Ramos (cell line): Measurements from ENCODE around the gene INO80B.
"Not testable (repeated sequence)": the region's sequence is repeated elsewhere in the genome, so short reads cannot be mapped to it uniquely, and the experiment has no call there.

Experiments used
- in situ Hi-C: fragments of 300-500 bp; cut with MboI; formaldehyde crosslinking; loops from one replicate; pipeline ENCODE4 v1.14.3; 2022; ENCODE audit warnings: low sequenced_read_pairs; ENCODE audit not compliant: unreplicated experiment

The INO80B gene

DNA sequence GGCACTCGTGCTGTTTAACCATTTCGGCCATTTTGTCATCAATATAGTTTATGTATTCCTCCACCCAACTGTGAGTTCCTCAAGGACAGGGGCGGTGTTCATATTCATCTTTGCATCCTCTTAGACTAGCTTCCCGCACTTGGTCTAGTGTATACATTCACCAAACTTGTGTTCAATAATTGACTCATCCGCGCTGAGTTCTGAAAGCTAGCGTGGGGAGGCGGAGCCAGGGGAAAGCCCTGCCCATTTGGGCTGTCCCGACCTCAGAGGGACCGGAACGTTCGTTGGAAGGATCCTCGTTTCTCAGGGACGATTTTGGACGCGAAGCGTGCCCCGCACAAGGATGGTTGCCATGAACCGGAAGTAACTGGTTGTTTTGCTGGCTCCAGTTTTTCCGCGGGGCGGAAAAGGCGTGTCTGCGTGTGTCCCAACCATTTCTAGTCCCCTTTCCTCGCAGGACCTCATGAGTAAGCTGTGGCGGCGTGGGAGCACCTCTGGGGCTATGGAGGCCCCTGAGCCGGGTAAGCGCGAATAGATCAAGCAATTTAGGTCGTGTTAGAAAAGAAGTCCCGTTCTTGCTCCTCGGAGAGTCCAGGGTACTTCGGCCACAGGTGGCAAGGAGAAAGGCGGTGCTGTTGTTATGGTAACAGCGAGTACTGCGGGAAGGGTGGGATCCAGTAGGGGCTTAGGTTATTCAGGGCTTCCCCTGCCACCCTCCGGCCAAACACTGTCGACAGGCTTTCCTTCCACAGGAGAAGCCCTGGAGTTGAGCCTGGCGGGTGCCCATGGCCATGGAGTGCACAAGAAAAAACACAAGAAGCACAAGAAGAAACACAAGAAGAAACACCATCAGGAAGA is at the start of gene INO80B:
INO80B (plus strand) TSS at position 434 of the 858 bp plus-strand sequence; CDS start at position 464, 30 bp downstream.
- in situ Hi-C loops: no loop called here

DNA sequence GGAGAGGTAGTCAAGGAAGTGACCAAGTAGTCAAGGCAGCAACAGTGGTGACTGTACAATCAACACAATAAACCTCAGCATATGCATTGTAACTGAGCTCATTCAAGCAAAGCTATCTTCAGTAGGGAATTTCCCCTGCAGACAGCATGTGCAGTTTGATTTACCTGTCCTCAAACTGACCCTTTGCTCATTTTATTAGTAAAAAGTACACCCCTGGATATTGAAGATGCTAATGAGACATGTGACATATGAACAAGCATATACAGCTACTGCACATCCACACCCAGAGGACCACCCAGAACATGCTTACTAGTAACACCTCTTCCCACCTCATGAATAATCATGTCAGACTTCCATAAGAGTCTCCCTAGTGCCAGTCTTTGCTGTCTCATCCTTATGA is 48.9 kb upstream of the INO80B start:
- in situ Hi-C loops: no loop called here

DNA sequence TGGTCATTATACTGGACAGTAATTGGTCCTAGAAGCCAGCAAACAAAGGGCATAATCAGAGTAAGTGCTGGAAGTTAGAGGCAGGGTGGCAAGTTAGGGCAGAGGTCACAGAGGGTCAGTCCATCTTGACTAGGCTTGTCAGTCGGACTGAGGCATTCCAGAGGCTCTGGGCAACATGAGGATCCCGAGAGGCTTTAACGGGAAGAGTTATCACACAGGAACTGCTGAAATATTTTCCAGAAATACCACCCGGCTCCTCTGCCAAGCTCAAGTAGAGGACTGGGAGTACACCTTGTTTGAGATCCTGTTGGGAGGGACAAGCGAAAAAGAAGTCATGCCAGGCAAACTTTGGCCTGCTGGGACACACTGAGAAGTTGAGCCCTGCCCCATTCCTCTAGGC is 47.2 kb upstream of the INO80B start:
- in situ Hi-C loops: no loop called here

DNA sequence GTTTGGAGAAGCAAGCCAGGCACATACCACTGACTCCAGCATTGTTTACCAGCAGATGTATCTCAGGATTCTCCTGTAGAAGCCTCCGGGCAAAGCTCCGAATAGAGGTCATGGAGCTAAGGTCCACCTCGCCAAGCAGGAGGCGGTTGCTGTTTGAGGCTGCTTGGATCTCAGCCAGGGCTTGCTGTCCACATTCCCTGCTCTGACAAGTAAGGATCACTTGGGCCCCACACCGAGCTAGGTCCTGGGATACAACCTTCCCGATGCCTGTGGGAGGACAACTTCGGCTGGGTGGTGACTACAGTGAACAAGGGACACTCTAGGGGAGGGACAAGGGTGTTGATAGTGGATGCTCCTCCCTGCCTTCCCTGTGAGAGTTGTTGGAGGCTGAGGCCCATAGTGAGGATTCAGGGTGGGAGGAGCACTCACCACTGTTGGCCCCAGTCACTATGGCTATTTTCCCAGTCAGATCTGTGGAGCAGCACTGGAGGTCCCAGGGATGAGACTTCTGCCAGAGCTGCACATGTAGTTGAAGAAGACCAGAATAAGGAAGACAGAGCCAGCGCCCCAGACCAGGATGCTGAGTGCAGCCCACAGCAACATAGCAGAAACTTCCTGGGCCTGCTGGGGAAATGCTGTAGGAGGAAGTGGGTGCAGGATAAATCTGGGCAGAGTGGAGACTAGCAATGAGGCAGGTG is 41.7 kb upstream of the INO80B start:
- in situ Hi-C loops: no loop called here

DNA sequence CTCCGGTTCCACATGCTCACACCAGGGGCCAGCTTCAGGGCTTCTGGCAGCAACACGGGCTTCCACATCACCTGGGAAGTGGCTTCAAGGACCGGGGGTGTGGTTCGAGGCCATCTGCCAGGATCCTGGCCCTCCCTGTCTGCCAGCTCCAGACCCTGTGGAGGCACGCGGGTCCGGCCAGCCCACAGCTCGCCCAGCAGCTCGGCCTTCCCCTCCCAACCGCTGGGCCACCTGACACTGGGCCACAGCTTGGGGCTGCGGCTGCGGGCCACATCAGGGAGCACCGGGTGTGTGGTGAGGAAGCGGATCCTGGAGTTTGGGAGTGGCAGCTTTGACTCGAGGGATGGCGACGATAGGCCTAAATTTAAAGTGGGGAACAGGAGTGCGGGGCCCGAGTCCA is 40.4 kb upstream of the INO80B start:
- in situ Hi-C loops: no loop called here

DNA sequence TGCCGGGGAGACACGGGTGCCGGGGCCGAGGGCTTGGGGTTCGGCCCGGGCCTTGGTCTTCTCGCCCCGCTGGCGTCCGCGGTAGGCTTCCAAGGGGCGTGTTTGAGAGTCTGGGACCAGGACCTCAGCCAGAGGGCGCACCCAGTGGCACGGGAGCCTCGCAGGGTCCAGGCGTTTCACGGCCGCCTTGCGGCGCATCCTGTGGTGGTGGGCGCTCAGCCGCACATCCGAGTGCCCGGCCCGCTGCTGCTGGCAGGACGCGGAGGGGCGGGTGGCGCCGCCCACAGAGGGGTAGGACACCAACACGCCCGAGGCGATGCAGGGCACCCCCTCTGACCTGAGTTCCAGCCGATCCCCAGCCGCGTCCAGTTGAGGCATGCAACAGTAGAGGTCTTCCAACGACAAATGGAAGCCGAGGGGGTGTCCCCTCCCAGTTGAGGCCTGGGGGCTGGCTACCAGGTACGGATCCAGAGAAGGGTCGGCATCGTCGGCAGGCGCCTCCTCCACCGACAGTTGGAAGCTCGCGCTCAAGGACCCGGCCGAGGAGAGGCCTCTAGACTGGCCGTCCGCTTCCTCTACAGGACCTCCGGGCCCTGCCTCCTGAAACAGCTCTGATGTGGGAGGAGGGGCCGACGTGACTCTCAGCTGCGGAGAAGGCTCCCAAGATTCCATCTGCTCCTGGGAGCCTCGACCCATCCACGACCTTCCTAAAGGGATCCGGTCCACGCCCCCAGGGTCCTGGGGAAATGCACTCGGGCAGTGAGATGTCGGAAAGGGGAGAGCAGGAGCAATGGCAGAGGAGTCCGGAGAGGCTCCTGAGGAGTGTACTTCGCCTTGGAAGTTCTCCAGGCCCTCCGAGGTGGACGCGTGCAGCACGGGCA is 39.8 kb upstream of the INO80B start:
- in situ Hi-C loops: no loop called here

DNA sequence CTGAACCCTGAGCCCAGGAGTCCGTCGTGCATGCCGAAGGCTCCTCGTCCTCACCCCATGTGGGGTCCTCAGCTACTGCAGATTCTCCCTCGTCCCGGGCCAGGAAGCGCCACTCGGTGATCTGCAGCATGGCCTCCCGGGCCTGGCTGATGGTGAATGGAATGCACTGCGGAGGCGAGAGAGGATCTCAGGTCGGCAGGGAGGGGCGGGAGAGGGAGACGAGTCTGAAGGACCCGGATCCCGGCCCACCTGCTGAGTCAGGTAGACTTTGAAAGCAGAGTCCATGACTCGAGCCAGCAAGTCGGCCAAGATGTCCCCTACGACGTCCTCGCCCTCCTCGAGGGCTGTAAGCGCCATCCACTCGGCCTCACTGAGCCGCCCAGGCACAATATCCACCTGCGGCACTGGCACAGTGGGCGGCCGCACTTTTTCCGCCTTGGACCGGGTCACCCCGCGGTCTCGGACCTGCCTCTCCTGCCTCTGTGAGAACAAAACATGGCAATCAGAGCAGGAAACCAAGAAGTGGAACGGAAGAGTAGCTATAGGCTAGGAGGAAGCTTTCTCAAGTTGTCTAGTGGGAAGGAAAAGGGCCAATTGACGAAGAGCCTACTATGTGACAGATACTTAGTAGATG is 39.0 kb upstream of the INO80B start:
- in situ Hi-C loops: no loop called here

DNA sequence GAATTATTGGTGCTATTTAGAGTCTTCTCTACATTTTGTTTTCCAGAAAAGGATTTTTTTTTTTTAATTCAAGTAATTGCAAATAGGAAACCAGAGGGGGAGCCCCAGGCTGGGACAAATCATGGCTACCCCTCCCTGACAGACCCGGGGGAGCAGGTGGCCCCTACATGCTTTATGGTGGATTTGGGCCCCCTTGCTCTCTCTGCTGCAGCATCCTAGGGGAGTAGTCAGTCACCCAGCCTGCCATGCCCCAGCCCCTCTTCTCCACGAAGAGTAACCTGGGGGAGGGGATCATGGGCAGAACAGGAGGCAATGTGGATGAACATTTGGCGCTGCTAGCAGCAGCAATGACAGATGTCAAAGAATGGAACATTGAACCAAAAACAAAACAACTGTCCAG is 38.1 kb upstream of the INO80B start:
- in situ Hi-C loops: no loop called here

DNA sequence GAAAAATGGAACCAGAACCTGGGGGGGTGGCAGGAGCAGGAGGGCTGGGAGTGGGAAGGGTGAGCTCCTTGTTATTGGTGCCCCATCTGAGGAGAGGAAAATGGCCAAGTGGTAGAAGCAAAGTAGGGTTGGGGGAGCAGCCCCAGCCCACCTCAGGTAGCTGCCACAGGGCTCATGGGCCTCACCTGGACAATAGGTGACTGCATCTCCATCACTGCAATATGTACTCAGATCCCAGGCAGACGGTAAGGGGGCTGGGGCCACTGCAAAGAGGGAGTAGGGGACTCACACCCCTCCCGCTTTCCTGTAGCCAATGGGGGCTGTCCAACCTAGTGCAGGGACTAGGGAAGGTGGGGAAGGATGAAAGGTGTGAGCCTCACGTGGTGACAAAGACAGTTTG is 37.7 kb upstream of the INO80B start:
- in situ Hi-C loops: no loop called here

DNA sequence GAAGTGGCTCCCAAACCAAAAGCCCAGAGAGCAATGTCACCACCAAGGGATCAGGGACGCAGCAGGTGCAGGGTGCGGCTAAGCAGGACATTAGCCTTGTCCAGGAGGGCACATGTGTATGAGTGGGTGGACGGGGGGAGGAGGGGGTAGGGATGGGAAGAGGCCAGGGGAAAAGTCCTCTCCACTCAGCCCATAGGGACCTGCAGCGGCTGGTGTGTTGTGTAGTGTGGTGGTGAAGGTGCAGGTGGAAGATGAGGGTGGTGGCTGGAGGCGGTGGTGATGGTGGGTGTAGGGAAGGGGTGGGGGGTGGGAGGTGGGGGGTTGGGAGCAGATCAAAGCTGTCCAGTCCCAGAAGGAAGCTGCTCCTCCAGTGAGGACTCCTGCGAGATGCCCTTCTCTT is 37.1 kb upstream of the INO80B start:
- in situ Hi-C loops: no loop called here

DNA sequence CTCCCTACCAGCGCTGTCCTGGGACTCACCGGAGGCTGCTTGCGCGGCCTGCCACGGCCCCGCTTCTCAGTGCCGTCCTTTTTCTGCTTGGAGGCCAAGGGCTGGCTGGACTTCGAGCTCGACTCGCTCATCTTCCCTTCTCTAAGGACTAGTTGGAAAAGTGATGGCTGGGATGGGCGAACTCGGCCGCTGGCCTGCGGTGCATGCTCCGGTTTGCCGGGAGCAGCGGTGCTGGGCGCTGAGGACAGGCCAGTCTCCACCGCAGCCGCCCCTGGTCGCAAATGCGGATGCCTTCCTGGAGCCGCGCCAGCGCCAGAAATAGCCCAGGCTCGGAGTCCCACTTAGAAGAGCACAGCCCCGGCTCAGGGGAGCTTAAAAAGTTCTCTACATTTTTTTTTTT is 36.6 kb upstream of the INO80B start:
- in situ Hi-C loops: no loop called here

DNA sequence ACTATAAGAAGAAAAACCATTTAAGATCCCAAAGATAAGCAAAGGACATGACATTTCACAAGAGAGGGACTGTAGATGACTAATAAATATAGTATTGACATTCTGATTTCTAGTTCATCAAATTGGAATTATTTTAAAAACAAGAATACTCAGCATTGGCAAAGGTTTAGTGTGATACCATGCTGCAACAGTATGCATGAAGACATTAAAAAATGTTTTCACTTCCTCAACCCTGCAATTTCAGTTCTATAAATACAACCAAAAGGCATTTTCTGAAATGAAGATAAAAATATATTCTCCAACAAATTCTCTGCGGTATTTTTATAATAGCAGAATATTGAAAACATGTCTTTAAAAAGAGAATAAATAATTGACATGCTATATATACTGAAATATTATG is 35.5 kb upstream of the INO80B start:
- in situ Hi-C loops: no loop called here

DNA sequence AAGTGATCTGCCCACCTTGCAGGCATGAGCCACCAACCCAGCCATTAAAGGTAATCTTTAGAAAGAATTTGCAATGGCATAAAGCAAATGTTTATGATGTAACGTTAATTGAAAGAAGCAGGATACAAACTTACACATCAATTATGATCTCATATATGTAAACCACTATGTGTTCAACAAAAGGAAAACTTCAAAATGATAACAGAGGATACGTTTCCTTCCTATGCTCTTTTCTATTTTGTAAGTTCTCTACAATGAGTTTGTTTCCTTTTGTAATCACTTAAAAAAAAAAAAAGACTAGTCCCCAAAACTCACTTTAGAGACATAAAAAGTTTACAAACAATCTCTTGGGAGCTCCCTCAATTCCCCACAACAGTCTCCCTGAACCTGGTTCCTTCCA is 34.9 kb upstream of the INO80B start:
- in situ Hi-C loops: no loop called here

DNA sequence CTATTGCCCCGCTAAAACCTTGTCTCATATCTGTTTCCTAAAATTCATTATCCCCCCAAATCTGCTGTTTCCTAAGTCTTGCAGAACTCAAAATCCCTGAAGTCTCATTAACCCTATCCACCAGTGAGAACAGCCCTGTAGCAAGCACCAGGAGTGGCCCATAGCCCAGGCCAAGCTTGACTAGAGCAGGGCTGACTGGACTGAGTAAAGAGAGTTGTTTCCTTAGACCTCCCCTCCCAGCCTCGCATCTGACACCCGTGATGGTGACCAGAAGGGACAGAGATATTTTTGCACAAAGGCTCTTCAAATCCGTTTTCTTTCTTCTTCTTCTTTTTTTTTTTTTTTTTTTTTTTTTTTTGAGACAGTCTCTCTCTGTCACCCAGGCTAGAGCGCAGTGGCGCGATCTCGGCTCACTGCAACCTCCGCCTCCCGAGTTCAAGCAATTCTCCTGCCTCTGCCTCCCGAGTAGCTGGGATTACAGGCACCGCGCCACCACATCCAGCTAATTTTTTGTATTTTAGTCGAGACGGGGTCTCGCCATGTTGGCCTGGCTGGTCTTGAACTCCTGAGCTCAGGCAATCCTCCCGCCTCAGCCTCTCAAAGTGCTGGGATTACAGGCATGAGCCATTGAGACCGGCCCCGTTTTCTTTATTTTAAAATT is 34.3 kb upstream of the INO80B start:
- in situ Hi-C loops: not testable (repeated sequence)

DNA sequence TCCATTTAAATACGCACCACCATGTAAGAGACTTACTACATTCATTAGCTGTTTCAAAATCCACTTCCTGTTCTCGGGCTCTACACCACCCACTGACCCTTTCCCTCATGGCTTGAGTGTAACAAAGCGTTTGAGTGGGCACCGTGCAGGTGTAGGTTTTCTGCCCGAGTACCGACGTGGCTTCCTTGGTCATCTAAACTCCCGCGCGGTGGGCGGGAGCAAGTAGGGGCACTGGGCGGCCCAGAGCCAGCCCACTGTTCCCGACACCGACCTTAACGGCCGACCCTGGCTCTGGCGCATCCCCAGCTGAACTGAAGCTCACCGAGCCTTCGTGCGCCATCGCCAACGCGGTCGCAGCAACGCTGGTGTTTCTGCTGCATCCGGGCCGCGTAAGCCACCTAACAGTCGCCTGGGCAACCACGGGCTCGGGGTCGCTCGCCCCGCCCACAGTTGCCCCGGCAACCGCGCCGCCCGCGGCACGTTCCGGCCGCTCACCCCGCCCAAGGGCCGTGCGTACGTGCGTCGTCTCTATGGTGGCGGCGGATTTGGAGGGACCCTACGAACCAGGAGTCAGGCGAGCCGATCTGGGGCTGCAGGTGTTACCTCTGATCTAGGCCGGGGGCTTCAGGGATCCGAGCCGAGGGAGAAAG is 33.5 kb upstream of the INO80B start, which contains the start of the genes C2orf81 and WDR54:
C2orf81 (minus strand) TSS at position 399 of the 650 bp plus-strand sequence; CDS start at position 340, 59 bp downstream.
WDR54 (plus strand) TSS at position 510 of the 650 bp plus-strand sequence. CDS start 424 bp downstream, outside the sequence.
- in situ Hi-C loops: no loop called here

DNA sequence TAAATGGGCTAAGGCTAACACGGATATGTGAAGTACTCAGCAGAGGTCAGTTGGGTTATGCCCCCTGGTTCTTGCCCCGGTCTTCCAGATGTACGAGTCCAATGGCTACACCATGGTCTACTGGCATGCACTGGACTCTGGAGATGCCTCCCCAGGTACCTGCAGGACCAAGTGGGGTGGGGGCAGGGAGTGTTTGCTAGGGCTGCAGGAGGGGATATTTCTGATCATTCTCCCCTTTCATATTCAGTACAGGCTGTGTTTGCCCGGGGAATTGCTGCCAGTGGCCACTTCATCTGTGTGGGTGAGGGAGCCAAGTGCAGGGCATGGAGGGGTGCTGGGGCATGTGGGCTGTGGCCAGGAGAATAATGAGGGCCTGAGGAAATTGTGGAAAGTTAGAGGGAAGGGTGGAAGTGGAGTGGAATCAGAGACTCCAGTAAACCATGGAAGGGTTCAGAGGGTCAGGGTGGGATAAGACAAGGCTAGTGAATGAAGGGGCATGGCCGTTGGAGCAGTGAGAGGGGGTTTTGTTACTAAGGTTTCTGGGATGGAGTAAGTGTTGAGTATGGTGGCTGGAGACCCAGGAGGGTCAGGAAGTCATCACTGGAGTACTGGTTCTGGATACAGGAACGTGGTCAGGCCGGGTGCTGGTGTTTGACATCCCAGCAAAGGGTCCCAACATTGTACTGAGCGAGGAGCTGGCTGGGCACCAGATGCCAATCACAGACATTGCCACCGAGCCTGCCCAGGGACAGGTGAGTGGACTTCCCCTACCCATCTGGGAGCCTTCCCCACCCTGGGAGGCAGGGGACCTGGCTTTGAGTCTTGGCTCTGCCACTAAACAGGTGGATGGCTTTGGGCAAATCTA is 31.4 kb upstream of the INO80B start:
- in situ Hi-C loops: no loop called here

DNA sequence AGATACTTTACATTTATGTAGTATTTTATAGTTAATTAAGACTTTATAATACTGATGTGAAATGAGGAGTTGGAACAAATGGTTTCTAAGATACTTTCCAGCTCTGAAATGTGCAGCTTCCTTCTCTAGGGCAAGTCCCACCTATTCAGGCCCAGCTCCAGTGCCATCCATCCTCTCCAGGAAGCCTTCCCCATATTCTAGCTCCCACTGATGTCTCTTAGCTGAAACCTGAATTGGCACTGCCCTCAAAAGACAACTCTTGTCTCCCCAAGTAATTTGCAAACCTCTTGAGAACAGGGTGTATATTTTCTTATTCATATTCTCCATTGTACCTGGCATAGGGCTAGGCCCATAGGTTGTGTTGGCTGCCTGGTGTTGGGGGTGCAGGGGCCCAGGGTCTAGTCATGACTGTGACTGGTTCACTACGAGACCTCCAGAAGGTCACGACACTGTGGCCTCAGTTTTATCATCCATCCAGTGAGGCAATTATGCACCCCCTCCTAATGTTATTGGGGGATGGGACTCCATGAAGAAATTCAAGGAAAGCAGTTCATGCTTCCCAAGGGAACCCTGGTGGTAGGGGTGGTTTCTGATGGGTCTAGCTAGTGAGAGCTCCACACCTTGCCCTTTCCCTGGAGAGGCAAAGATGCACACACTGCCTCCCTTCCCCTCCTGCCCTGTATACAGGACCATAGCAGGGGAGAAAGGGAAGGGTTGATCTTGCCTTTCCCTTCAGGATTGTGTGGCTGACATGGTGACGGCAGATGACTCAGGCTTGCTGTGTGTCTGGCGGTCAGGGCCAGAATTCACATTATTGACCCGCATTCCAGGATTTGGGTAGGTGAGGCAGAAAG is 30.5 kb upstream of the INO80B start:
- in situ Hi-C loops: no loop called here
